Body of pancreas (tissue), 4 donors: ENCODE results near the gene CHRD. TPM values are rescaled to one million over a fixed set of nuclear protein-coding genes. Genes with fewer than 3 reads are reported as not detected.

ENCODE experiments used
- ATAC-seq: fragments of 150-250 bp; one replicate; pipeline ENCODE4 v1.9.1; 2016
- DNase-seq, 4 donors: peaks; one replicate each; pipeline ENCODE4 v3.0.0-alpha.2; 2019
- H3K27ac ChIP-seq, 4 donors: fragments of 200-600 bp; sonication (generic); 1 replicate in 3 of 4; 2 replicates in 1 of 4; pipeline versions ENCODE4 v1.5.1 to v1.6.1; 2016 to 2019; ENCODE audit warnings: mild to moderate bottlenecking in 1 of 4, mixed read lengths in 1 of 4, moderate library complexity in 1 of 4
- H3K27me3 ChIP-seq, 2 donors: fragments of 200-600 bp; sonication (generic); one replicate each; pipeline ENCODE4 v1.6.0; 2016; ENCODE audit warnings: mild to moderate bottlenecking in 1 of 2
- H3K36me3 ChIP-seq, 2 donors: fragments of 200-600 bp; sonication (generic); replicated peaks in 1 of 2; 2 replicates each; pipeline ENCODE4 v1.5.1; 2016; ENCODE audit warnings: low read depth in 2 of 2; ENCODE audit not compliant: insufficient read depth in 1 of 2
- H3K4me1 ChIP-seq: fragments of 200-600 bp; sonication (generic); one replicate; pipeline ENCODE4 v1.6.0; 2016
- H3K4me3 ChIP-seq, 2 donors: fragments of 200-600 bp; sonication (generic); 1 replicate in 1 of 2; 2 replicates in 1 of 2; pipeline ENCODE4 v1.5.1; 2016 to 2019
- H3K9me3 ChIP-seq, 3 donors: fragments of 200-600 bp; sonication (generic); 1 replicate in 2 of 3; 2 replicates in 1 of 3; pipeline ENCODE4 v1.5.1; 2016
- CTCF ChIP-seq, 7 experiments: fragments of 450-650 bp in 4 of 7; fragments of 200-600 bp in 3 of 7; sonication (generic) in 3 of 7; IDR thresholded peaks; one replicate each; pipeline ENCODE4 v1.5.1; 2016 to 2019; ENCODE audit warnings: antibody characterized with exemption in 7 of 7
- POLR2A ChIP-seq, 3 donors: fragments of 450-650 bp; IDR thresholded peaks; one replicate each; pipeline ENCODE4 v1.6.1; 2016; ENCODE audit warnings: antibody characterized with exemption in 3 of 3, mild to moderate bottlenecking in 2 of 3
- WGBS, 2 donors: methylation state at CpG; one replicate each; pipeline ENCODE4 v1.1.5; 2017; 5-methylcytosine and 5-hydroxymethylcytosine counted together
- intact Hi-C: fragments of 100-400 bp; cut with DNase I; formaldehyde crosslinking; loops from one replicate; pipeline ENCODE4 v1.15.1; 2023
- total RNA-seq, 2 donors: library from RNA; depleted of rRNA; stranded (reverse); fragments of >200 nt; gene quantifications; one replicate each; pipeline ENCODE4 v1.1.0, GENCODE V29; 2016

The CHRD gene
- total RNA-seq, 2 donors from 2014 or later = 47.2 to 50.4 TPM

GRCh38 chr3:184375747-184376461 is 4.0 kb upstream of the CHRD start:
- TF ChIP-seq POLR2A (IDR thresholded peaks at IDR 0.05) = no peak
- no peak for TF ChIP-seq CTCF (IDR thresholded peaks at IDR 0.05)
- H3K4me3 ChIP-seq = no peak overlapping the region
- intact Hi-C loops = no loop called here
- DNase-seq (no peak), ATAC-seq (no peak)
- H3K4me1 ChIP-seq = peaks cover 35% of the 10 kb centered on the region
- H3K9me3 ChIP-seq = no peaks in the 10 kb centered on the region
- H3K27me3 ChIP-seq = no peaks in the 10 kb centered on the region
- H3K27ac ChIP-seq = no peak overlapping the region
- WGBS, 2 donors = 83 to 87% methylated on average over 12 of the region's 12 CpGs
- no peaks in the 10 kb centered on the region for H3K36me3 ChIP-seq

GRCh38 chr3:184377374-184377773 is 2.5 kb upstream of the CHRD start:
- no peaks in the 10 kb centered on the region for H3K36me3 ChIP-seq
- DNase-seq (no peak), ATAC-seq (no peak)
- TF ChIP-seq POLR2A (IDR thresholded peaks at IDR 0.05) = no peak
- no peak for TF ChIP-seq CTCF (IDR thresholded peaks at IDR 0.05)
- H3K27ac ChIP-seq = peak overlapping the region in 3 of 4 donors; percentile 5 to 58 (median 23)
- 59 to 67% methylated on average over 5 of the region's 5 CpGs for WGBS, 2 donors
- no peak overlapping the region for H3K4me3 ChIP-seq
- H3K27me3 ChIP-seq = no peaks in the 10 kb centered on the region
- intact Hi-C loops = no loop called here
- H3K9me3 ChIP-seq = no peaks in the 10 kb centered on the region
- peaks cover 34% of the 10 kb centered on the region for H3K4me1 ChIP-seq

- intact Hi-C loops = no loop called here
- TF ChIP-seq POLR2A (IDR thresholded peaks at IDR 0.05) = no peak
- no peak for TF ChIP-seq CTCF (IDR thresholded peaks at IDR 0.05)
- DNase-seq (peak; percentile 66 to 79 (median 75)), ATAC-seq (peak; percentile 56)
- 24 to 69% methylated on average over 2 to 7 of the region's 7 CpGs for WGBS, 2 donors
- H3K4me3 ChIP-seq = no peak within 1 kb of the TSS
- H3K27me3 ChIP-seq = no peaks in the 10 kb centered on the region
- peak within 1 kb of the TSS; percentile 25 to 58 (median 37) for H3K27ac ChIP-seq
- H3K9me3 ChIP-seq = no peaks in the 10 kb centered on the region
- H3K4me1 ChIP-seq = peaks cover 34% of the 10 kb centered on the region
- H3K36me3 ChIP-seq = no peaks in the 10 kb centered on the region
Measured at GRCh38 chr3:184377882-184378445, 1.9 kb upstream of the CHRD start, which contains the start of gene THPO. TSS of gene THPO (minus strand) at chr3:184378207. CDS start at chr3:184376259, 1,948 bp downstream.

- Histone ChIP-seq H3K27me3 (no peaks in the 10 kb centered on the region), H3K4me3 (no peak overlapping the region), H3K9me3 (no peaks in the 10 kb centered on the region), H3K4me1 (peaks cover 34% of the 10 kb centered on the region), H3K27ac (peak overlapping the region; percentile 32 to 58 (median 44)), H3K36me3 (no peaks in the 10 kb centered on the region)
- WGBS, 2 donors = 85 to 90% methylated on average over 10 of the region's 10 CpGs
- DNase-seq (no peak), ATAC-seq (no peak)
- intact Hi-C loops = no loop called here
- TF ChIP-seq CTCF (IDR thresholded peaks at IDR 0.05) = no peak
- TF ChIP-seq POLR2A (IDR thresholded peaks at IDR 0.05) = no peak
Measured at GRCh38 chr3:184378651-184379357, 1.1 kb upstream of the CHRD start.
